Gastroesophageal sphincter (tissue), 2 donors: ENCODE results near the gene UBTF.

Experiments used
- EP300 ChIP-seq: sonication (generic); formaldehyde crosslinking; IDR thresholded peaks from one replicate; pipeline ENCODE4 v1.6.1; 2017; ENCODE audit warnings: antibody characterized with exemption, mild to moderate bottlenecking
- POLR2A ChIP-seq, 2 donors: fragments of 450-650 bp; IDR thresholded peaks; one replicate each; pipeline ENCODE4 v1.6.1; 2017; ENCODE audit warnings: antibody characterized with exemption in 2 of 2, mild to moderate bottlenecking in 2 of 2, moderate library complexity in 1 of 2
- POLR2AphosphoS5 ChIP-seq: sonication (generic); formaldehyde crosslinking; IDR thresholded peaks from one replicate; pipeline ENCODE4 v1.6.1; 2017; ENCODE audit warnings: antibody characterized with exemption

- TF ChIP-seq POLR2AphosphoS5 (no peak), EP300 (no peak), POLR2A (IDR thresholded peaks at IDR 0.05) (no peak)
These were observed 47.6 kb upstream of the UBTF start for GRCh38 chr17:44267165-44267455.
